Lower lobe of right lung (tissue), 2 donors: ENCODE results near the gene SORCS2. TPM values are rescaled to one million over a fixed set of nuclear protein-coding genes. Genes with fewer than 3 reads are reported as not detected.

Experiments used
- ATAC-seq, 2 donors: fragments of 200-7000 bp; cut with Tn5 transposase; one replicate each; pipeline ENCODE4 v1.9.1; 2020 to 2022; ENCODE audit warnings: mild to moderate bottlenecking in 2 of 2, moderate library complexity in 2 of 2
- DNase-seq: peaks from one replicate; pipeline ENCODE4 v3.0.0-alpha.2; 2020
- H3K27ac ChIP-seq: fragments of 200-600 bp; one replicate; pipeline ENCODE4 v1.8.0; 2022
- H3K27me3 ChIP-seq: fragments of 200-600 bp; one replicate; pipeline ENCODE4 v1.8.0; 2022; ENCODE audit warnings: low read depth
- H3K36me3 ChIP-seq: fragments of 200-600 bp; one replicate; pipeline ENCODE4 v1.8.0; 2022; ENCODE audit warnings: mild to moderate bottlenecking
- H3K4me1 ChIP-seq: fragments of 200-600 bp; one replicate; pipeline ENCODE4 v1.8.0; 2022
- H3K4me3 ChIP-seq: fragments of 200-600 bp; one replicate; pipeline ENCODE4 v1.8.0; 2022; ENCODE audit warnings: mild to moderate bottlenecking
- H3K9me3 ChIP-seq: fragments of 200-600 bp; one replicate; pipeline ENCODE4 v1.8.0; 2022
- intact Hi-C: fragments of 100-400 bp; cut with DNase I; formaldehyde crosslinking; loops from one replicate; pipeline ENCODE4 v1.11.0; 2022
- total RNA-seq: library from RNA; stranded (reverse); fragmentation: NEBNext Ultra II Directional; extraction: Animal tissue kit (Norgen Biotek cat#: 25700); gene quantifications from one replicate; pipeline ENCODE4 v1.2.1, GENCODE V29; 2021
- TF ChIP-seq, protein P1 (sequence below): fragments of 200-600 bp; IDR thresholded peaks from one replicate; pipeline ENCODE4 v1.8.0; 2022; ENCODE audit warnings: antibody characterized with exemption, mild to moderate bottlenecking
- donor health status: DM: no; HTN: yes; CAD: no; lungs with severe emphysema.

The SORCS2 gene
- total RNA-seq, 1 donor from 2014 or later, result 5.8 TPM

- TF ChIP-seq, protein P1, sequence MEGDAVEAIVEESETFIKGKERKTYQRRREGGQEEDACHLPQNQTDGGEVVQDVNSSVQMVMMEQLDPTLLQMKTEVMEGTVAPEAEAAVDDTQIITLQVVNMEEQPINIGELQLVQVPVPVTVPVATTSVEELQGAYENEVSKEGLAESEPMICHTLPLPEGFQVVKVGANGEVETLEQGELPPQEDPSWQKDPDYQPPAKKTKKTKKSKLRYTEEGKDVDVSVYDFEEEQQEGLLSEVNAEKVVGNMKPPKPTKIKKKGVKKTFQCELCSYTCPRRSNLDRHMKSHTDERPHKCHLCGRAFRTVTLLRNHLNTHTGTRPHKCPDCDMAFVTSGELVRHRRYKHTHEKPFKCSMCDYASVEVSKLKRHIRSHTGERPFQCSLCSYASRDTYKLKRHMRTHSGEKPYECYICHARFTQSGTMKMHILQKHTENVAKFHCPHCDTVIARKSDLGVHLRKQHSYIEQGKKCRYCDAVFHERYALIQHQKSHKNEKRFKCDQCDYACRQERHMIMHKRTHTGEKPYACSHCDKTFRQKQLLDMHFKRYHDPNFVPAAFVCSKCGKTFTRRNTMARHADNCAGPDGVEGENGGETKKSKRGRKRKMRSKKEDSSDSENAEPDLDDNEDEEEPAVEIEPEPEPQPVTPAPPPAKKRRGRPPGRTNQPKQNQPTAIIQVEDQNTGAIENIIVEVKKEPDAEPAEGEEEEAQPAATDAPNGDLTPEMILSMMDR, result no peak
- Histone ChIP-seq H3K27ac (no peak overlapping the region), H3K36me3 (no peaks in the 10 kb centered on the region), H3K4me1 (no peaks in the 10 kb centered on the region), H3K4me3 (no peak overlapping the region), H3K9me3 (peaks cover 7% of the 10 kb centered on the region), H3K27me3 (peaks cover 15% of the 10 kb centered on the region)
- no peak for ATAC-seq
- DNase-seq, result no peak
- intact Hi-C loops, result no loop called here
Observed at GRCh38 chr4:7182616-7183015, 9.7 kb upstream of the SORCS2 start.

GRCh38 chr4:7183161-7183560 is 9.2 kb upstream of the SORCS2 start:
- Histone ChIP-seq H3K4me3 (no peak overlapping the region), H3K4me1 (no peaks in the 10 kb centered on the region), H3K36me3 (no peaks in the 10 kb centered on the region), H3K27me3 (peaks cover 20% of the 10 kb centered on the region), H3K27ac (no peak overlapping the region), H3K9me3 (peaks cover 7% of the 10 kb centered on the region)
- no peak for DNase-seq
- TF ChIP-seq, protein P1, result no peak
- ATAC-seq, result no peak
- intact Hi-C loops, result no loop called here

DNA sequence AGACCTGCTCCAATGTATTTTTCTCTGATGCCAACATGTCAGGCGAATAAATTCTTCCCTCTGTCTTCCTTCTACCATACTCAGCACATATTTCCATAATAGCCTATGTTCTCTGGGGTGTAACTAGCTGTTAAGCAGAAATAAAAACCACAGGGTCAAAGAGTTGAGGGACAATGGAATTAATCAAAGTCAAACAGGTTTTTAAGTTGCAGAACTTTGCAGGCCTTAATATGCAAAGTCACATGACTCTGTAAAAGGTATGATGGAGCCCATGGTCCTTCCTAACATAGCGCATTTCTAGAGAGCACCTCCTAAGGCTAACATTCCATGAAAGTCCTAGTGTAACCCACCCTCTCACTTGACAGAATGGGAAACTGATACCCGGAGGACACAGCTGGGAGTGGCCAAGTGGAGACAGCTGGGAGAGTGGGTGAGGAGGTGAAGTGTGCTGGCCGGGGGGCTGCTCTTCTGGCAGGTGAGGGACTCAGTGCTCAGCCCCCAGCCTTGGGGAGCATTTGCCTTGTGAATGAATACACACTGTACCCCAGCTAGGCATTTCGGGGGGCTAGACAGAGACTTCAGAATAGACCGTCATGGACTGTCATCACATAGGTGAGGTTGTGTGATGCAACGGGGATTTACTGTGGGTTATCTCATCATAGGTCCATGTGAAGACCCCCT is 8.4 kb upstream of the SORCS2 start:
- H3K27me3 ChIP-seq, result peaks cover 26% of the 10 kb centered on the region
- no peaks in the 10 kb centered on the region for H3K36me3 ChIP-seq
- H3K27ac ChIP-seq, result no peak overlapping the region
- TF ChIP-seq, protein P1, result no peak
- intact Hi-C loops, result no loop called here
- ATAC-seq (no peak), DNase-seq (no peak)
- peaks cover 7% of the 10 kb centered on the region for H3K9me3 ChIP-seq
- H3K4me1 ChIP-seq, result no peaks in the 10 kb centered on the region
- H3K4me3 ChIP-seq, result no peak overlapping the region

GRCh38 chr4:7185487-7186030 is 6.8 kb upstream of the SORCS2 start:
- no peaks in the 10 kb centered on the region for H3K4me1 ChIP-seq
- TF ChIP-seq, protein P1, result no peak
- no peak overlapping the region for H3K27ac ChIP-seq
- peaks cover 40% of the 10 kb centered on the region for H3K27me3 ChIP-seq
- intact Hi-C loops, result no loop called here
- DNase-seq, result peak; percentile 33
- ATAC-seq, result peak in 1 of 2 donors; percentile 13
- no peak overlapping the region for H3K4me3 ChIP-seq
- H3K9me3 ChIP-seq, result no peaks in the 10 kb centered on the region
- no peaks in the 10 kb centered on the region for H3K36me3 ChIP-seq

- H3K36me3 ChIP-seq, result no peaks in the 10 kb centered on the region
- H3K4me3 ChIP-seq, result no peak overlapping the region
- DNase-seq (peak; percentile 41), ATAC-seq (no peak)
- TF ChIP-seq, protein P1, result peak; percentile 10
- intact Hi-C loops, result no loop called here
- H3K9me3 ChIP-seq, result no peaks in the 10 kb centered on the region
- no peaks in the 10 kb centered on the region for H3K4me1 ChIP-seq
- H3K27ac ChIP-seq, result no peak overlapping the region
- peaks cover 44% of the 10 kb centered on the region for H3K27me3 ChIP-seq
Observed at GRCh38 chr4:7186031-7186430, 6.3 kb upstream of the SORCS2 start.
